K562 (cell line): ENCODE results near the gene VASH1. TPM values are rescaled to one million over a fixed set of nuclear protein-coding genes. Genes with fewer than 3 reads are reported as not detected.
A peak's percentile ranks its signal among the peaks of the same experiment; 100 is the strongest.

ENCODE experiments used
- ARHGAP35 ChIP-seq: fragments of 450-650 bp; IDR thresholded peaks from 2 replicates; pipeline ENCODE4 v1.6.1; 2018; ENCODE audit not compliant: partially characterized antibody
- CAMTA2 ChIP-seq: fragments of 250-450 bp; sonication (Bioruptor Pico); conservative IDR thresholded peaks from 2 replicates; pipeline ENCODE4 v1.5.1; 2022
- CUX1 ChIP-seq: fragments of 200-800 bp; sonication (Bioruptor generic); IDR thresholded peaks from 2 replicates; pipeline ENCODE4 v1.6.1; 2016; ENCODE audit warnings: missing genetic modification characterization, missing compliant biosample characterization
- FUS ChIP-seq: fragments of 200-400 bp; formaldehyde crosslinking; optimal IDR thresholded peaks from 2 replicates; pipeline ENCODE3; 2017; ENCODE audit warnings: low read depth, low read length
- GABPA ChIP-seq: fragments of 200-800 bp; sonication (Bioruptor generic); conservative IDR thresholded peaks from 2 replicates; pipeline ENCODE4 v1.6.1; 2016; ENCODE audit warnings: low read depth, missing genetic modification characterization, missing compliant biosample characterization
- GABPB2 ChIP-seq: fragments of 250-450 bp; sonication (Bioruptor Pico); conservative IDR thresholded peaks from 2 replicates; pipeline ENCODE4 v1.5.1; 2021; ENCODE audit warnings: mild to moderate bottlenecking
- HDAC3 ChIP-seq: fragments of 450-650 bp; IDR thresholded peaks from 2 replicates; pipeline ENCODE4 v1.6.1; 2018; ENCODE audit warnings: borderline replicate concordance, mild to moderate bottlenecking, moderate library complexity; ENCODE audit not compliant: partially characterized antibody
- HIVEP1 ChIP-seq: fragments of 250-450 bp; sonication (Bioruptor Pico); IDR thresholded peaks from 2 replicates; pipeline ENCODE4 v1.4.0; 2020; ENCODE audit warnings: mild to moderate bottlenecking
- IRF1 ChIP-seq: sonication (generic); formaldehyde crosslinking; IDR thresholded peaks from 2 replicates; pipeline ENCODE4 v1.8.0; 2022; ENCODE audit warnings: missing genetic modification reagents, mild to moderate bottlenecking, borderline replicate concordance
- NFATC3 ChIP-seq: fragments of 450-650 bp; IDR thresholded peaks from 2 replicates; pipeline ENCODE4 v1.6.1; 2017; ENCODE audit warnings: mild to moderate bottlenecking
- POU5F1 ChIP-seq: fragments of 150-350 bp; IDR thresholded peaks from 2 replicates; pipeline ENCODE4 v1.6.1; 2014; ENCODE audit warnings: borderline replicate concordance, low read length, low read depth, mild to moderate bottlenecking; ENCODE audit not compliant: partially characterized antibody
- ZFP1 ChIP-seq: fragments of 450-650 bp; formaldehyde crosslinking; IDR thresholded peaks from 2 replicates; pipeline ENCODE4 v1.4.0; 2020; ENCODE audit warnings: mild to moderate bottlenecking, mixed read lengths
- ZHX1 ChIP-seq: fragments of 150-350 bp; conservative IDR thresholded peaks from 2 replicates; pipeline ENCODE4 v1.6.1; 2014; ENCODE audit warnings: low read length
- ZNF124 ChIP-seq: sonication (generic); formaldehyde crosslinking; IDR thresholded peaks from 2 replicates; pipeline ENCODE4 v1.8.1; 2022; ENCODE audit warnings: missing genetic modification reagents
- ZNF184 ChIP-seq: sonication (generic); formaldehyde crosslinking; IDR thresholded peaks from 2 replicates; pipeline ENCODE4 v1.5.0; 2020; ENCODE audit warnings: missing genetic modification reagents
- polyA plus RNA-seq, 8 experiments: library from polyadenylated mRNA; depleted of rRNA in 4 of 8; stranded (reverse) in 5 of 8; unstranded in 3 of 8; fragments of >200 nt; fragmentation: Nextera tagmentation in 2 of 8; fragmentation: Illumina TruSeq in 1 of 8; extraction: Ambion mirVana in 2 of 8; extraction: Trizol in 1 of 8; gene quantifications; 2 replicates each; pipeline versions ENCODE4 v1.2.1 to v1.2.3, GENCODE V29; 2011 to 2014; ENCODE audit warnings: inconsistent platforms in 1 of 8, missing spikeins in 1 of 8
- total RNA-seq, 7 experiments: library from RNA; depleted of rRNA in 6 of 7; stranded (reverse); fragments of >200 nt in 6 of 7; fragmentation: Illumina TruSeq in 2 of 7; extraction: Trizol in 2 of 7; gene quantifications; 2 replicates each; pipeline versions ENCODE4 v1.2.1 to v1.2.3, GENCODE V29; 2011 to 2021; ENCODE audit warnings: low replicate concordance in 1 of 7
- TF ChIP-seq, protein P1 (sequence below): sonication (generic); formaldehyde crosslinking; IDR thresholded peaks from 2 replicates; pipeline ENCODE4 v1.5.0; 2020; ENCODE audit warnings: missing genetic modification reagents

The VASH1 gene
- total and polyA plus RNA-seq, 9 of the 15 experiments (the other 6 are each of a cell fraction or from before 2014, with no cell fraction given), result 0.01 to 0.43 (median 0.13) TPM; not detected in 1

DNA sequence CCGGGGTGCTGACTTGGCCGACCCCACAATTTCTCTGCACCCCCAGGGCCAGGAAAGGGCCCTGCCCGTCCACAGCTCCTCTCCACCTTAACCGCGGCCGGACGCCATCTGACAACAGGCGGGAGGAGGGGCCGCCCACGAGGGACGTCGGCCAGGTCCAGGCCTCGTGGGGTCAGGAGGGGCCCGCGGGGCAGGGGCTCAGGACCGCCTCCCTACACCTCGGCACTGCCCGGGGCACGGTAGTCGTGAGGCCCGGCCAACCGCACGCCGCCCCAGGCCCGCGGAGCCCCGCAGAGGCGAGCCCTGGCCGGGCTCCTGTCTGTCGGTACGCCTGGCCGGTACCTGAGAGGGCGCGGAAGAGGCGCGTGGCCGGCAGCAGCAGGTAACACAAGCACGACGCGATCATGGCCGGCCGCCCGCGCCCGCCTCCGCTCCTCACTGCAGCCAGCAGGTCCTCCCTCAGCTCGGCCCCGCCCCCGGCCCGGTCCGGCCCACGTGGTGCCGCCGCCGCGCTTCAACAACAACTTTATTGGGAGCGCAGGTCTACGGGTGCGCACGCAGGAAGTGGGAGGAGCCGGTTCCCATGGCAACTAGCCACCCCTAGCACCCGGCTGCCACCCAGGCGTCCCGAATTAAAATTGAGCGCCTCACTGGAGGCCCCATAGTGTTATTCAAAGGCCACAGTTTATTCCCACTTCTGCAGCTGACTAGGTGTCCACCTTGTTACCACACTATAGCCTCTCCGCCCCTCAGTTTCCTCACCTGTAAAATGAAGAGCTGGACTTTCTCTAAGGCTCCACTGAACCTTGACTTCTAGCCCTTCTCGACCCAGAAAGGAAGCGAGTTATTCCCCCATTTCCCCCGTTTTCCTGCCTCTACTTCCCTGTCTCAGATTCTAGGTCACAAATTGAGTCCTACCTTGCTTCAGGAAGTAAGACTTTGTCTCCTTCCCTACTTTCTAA, 51.4 kb downstream of the VASH1 start, which contains the start of gene ANGEL1 (continued):
- no peak for TF ChIP-seq CUX1 (CRISPR knock-in tag)
- no peak for TF ChIP-seq ZNF184 (CRISPR knock-in tag)
- TF ChIP-seq POU5F1, result no peak
- TF ChIP-seq HDAC3, result no peak
- peak; percentile 75 for TF ChIP-seq GABPA
- TF ChIP-seq NFATC3, result no peak
- no peak for TF ChIP-seq IRF1
- no peak for TF ChIP-seq GABPB2 (CRISPR knock-in tag)
- no peak for TF ChIP-seq HIVEP1 (CRISPR knock-in tag)
- TF ChIP-seq ZFP1 (CRISPR knock-in tag), result no peak
- TF ChIP-seq CAMTA2 (CRISPR knock-in tag), result no peak
- TF ChIP-seq ARHGAP35, result no peak
- TF ChIP-seq FUS, result no peak
- TF ChIP-seq ZHX1, result no peak
- no peak for TF ChIP-seq ZNF124 (CRISPR knock-in tag)
- TF ChIP-seq, protein P1, sequence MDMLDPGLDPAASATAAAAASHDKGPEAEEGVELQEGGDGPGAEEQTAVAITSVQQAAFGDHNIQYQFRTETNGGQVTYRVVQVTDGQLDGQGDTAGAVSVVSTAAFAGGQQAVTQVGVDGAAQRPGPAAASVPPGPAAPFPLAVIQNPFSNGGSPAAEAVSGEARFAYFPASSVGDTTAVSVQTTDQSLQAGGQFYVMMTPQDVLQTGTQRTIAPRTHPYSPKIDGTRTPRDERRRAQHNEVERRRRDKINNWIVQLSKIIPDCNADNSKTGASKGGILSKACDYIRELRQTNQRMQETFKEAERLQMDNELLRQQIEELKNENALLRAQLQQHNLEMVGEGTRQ (CRISPR knock-in tag), result peak; percentile 94
